ENCODE measurements around the gene ETV1.

Gene ETV1

GRCh38 chr7:13878154-13878553, 111.3 kb downstream of the ETV1 start:
- Histone ChIP-seq H3K4me2 (ENCODE audit: low read length) (no peak overlapping the region), H3K27ac (ENCODE audit: low read depth, low read length) (no peak overlapping the region), H3K9me3 (ENCODE audit: control insufficient read depth, insufficient read depth, low read length) (0 out of 2 replicates have a peak, but pooled peaks cover 3% of the 10 kb centered on the region), H3K36me3 (ENCODE audit: control insufficient read depth, low read length) (no peaks in the 10 kb centered on the region), H3K27me3 (ENCODE audit: control insufficient read depth, low read length) (no peaks in the 10 kb centered on the region), H3K9me2 (replicated peaks; ENCODE audit: control insufficient read depth, low read length) (no peaks in the 10 kb centered on the region), H4K20me1 (ENCODE audit: control insufficient read depth, insufficient read depth, low read depth, low read length) (no peaks in the 10 kb centered on the region), H3K4me1 (ENCODE audit: control insufficient read depth, low read length) (no peaks in the 10 kb centered on the region), H3K4me3 (ENCODE audit: low read length) (no peak overlapping the region), H3K79me2 (ENCODE audit: control insufficient read depth, low read length) (no peaks in the 10 kb centered on the region), H3F3A (ENCODE audit: control insufficient read depth, insufficient read depth) (no peaks in the 10 kb centered on the region)
- TF ChIP-seq EZH2phosphoT487 (IDR thresholded peaks at IDR 0.05; ENCODE audit: borderline replicate concordance, low read length) = no peak
- TF ChIP-seq CTCF (IDR thresholded peaks at IDR 0.05; ENCODE audit: low read depth, low read length, poor library complexity, severe bottlenecking) = no peak

- no peaks in the 10 kb centered on the region for H3K36me3 ChIP-seq (ENCODE audit: control insufficient read depth, low read length)
- H3K4me2 ChIP-seq (ENCODE audit: low read length) = no peak overlapping the region
- H3K27me3 ChIP-seq (ENCODE audit: control insufficient read depth, low read length) = no peaks in the 10 kb centered on the region
- no peak overlapping the region for H3K4me3 ChIP-seq (ENCODE audit: low read length)
- H3K27ac ChIP-seq (ENCODE audit: low read depth, low read length) = no peak overlapping the region
- H3K9me3 ChIP-seq (ENCODE audit: control insufficient read depth, insufficient read depth, low read length) = 0 out of 2 replicates have a peak, but pooled peaks cover 3% of the 10 kb centered on the region
- no peaks in the 10 kb centered on the region for H4K20me1 ChIP-seq (ENCODE audit: control insufficient read depth, insufficient read depth, low read depth, low read length)
- TF ChIP-seq CTCF (IDR thresholded peaks at IDR 0.05; ENCODE audit: low read depth, low read length, poor library complexity, severe bottlenecking) (no peak), EZH2phosphoT487 (IDR thresholded peaks at IDR 0.05; ENCODE audit: borderline replicate concordance, low read length) (no peak)
- no peaks in the 10 kb centered on the region for H3K4me1 ChIP-seq (ENCODE audit: control insufficient read depth, low read length)
- H3K79me2 ChIP-seq (ENCODE audit: control insufficient read depth, low read length) = no peaks in the 10 kb centered on the region
- H3F3A ChIP-seq (ENCODE audit: control insufficient read depth, insufficient read depth) = no peaks in the 10 kb centered on the region
- H3K9me2 ChIP-seq (replicated peaks; ENCODE audit: control insufficient read depth, low read length) = no peaks in the 10 kb centered on the region
Measured at GRCh38 chr7:13875496-13876074, 113.9 kb downstream of the ETV1 start.

GRCh38 chr7:13874783-13875182, 114.7 kb downstream of the ETV1 start:
- Histone ChIP-seq H4K20me1 (ENCODE audit: control insufficient read depth, insufficient read depth, low read depth, low read length) (no peaks in the 10 kb centered on the region), H3K36me3 (ENCODE audit: control insufficient read depth, low read length) (no peaks in the 10 kb centered on the region), H3K4me3 (ENCODE audit: low read length) (no peak overlapping the region), H3K27ac (ENCODE audit: low read depth, low read length) (no peak overlapping the region), H3K4me1 (ENCODE audit: control insufficient read depth, low read length) (no peaks in the 10 kb centered on the region), H3K9me2 (replicated peaks; ENCODE audit: control insufficient read depth, low read length) (no peaks in the 10 kb centered on the region), H3K4me2 (ENCODE audit: low read length) (no peak overlapping the region), H3K27me3 (ENCODE audit: control insufficient read depth, low read length) (no peaks in the 10 kb centered on the region), H3F3A (ENCODE audit: control insufficient read depth, insufficient read depth) (no peaks in the 10 kb centered on the region), H3K9me3 (ENCODE audit: control insufficient read depth, insufficient read depth, low read length) (0 out of 2 replicates have a peak, but pooled peaks cover 3% of the 10 kb centered on the region), H3K79me2 (ENCODE audit: control insufficient read depth, low read length) (no peaks in the 10 kb centered on the region)
- TF ChIP-seq EZH2phosphoT487 (IDR thresholded peaks at IDR 0.05; ENCODE audit: borderline replicate concordance, low read length) (no peak), CTCF (IDR thresholded peaks at IDR 0.05; ENCODE audit: low read depth, low read length, poor library complexity, severe bottlenecking) (no peak)
